GM12878 (cell line): ENCODE results near the gene DMRTA2. TPM values are rescaled to one million over a fixed set of nuclear protein-coding genes. Genes with fewer than 3 reads are reported as not detected.

Source experiments
- ATAC-seq: fragments of 200-7000 bp; cut with Tn5 transposase; 3 replicates; pipeline ENCODE4 v1.9.1; 2020; ENCODE audit warnings: mild to moderate bottlenecking, moderate library complexity
- BruUV-seq: library from RNA; stranded (reverse); fragments of 400-500 nt; replicated peaks from 2 replicates; lab custom pipeline; 2021; lab: Mats Ljungman, UMichigan
- CTCF ChIA-PET: fragments of 300-600 bp; sonication (Branson Sonifier 250); formaldehyde crosslinking; extraction: SDS; loops from one replicate; lab custom pipeline; 2021; ENCODE audit warnings: inconsistent platforms; lab: Yijun Ruan, JAX
- POLR2A ChIA-PET: fragments of 350-600 bp; formaldehyde crosslinking; extraction: SDS; loops from one replicate; lab custom pipeline; 2021; ENCODE audit warnings: inconsistent platforms; lab: Charles Lee
- RAD21 ChIA-PET: fragments of 300-600 bp; sonication (Branson Sonifier 250); formaldehyde crosslinking; loops from one replicate; lab custom pipeline; 2023; ENCODE audit warnings: antibody characterized with exemption; ENCODE audit not compliant: unreplicated experiment; lab: Charles Lee
- SMC1A ChIA-PET: fragments of 300-600 bp; sonication (Branson Sonifier 250); formaldehyde crosslinking; loops from one replicate; lab custom pipeline; 2023; ENCODE audit not compliant: unreplicated experiment, uncharacterized antibody; lab: Charles Lee
- DNase-seq: peaks from one replicate; pipeline ENCODE4 v3.0.0-alpha.2; 2011; ENCODE audit warnings: low read depth, low spot score
- FAIRE-seq: peaks from 3 replicates; lab custom pipeline; 2011; peaks lifted over from hg19 to GRCh38; lab: Jason Lieb, UNC
- H2AFZ ChIP-seq: 2 replicates; pipeline ENCODE4 v1.6.0; 2011; ENCODE audit warnings: low read depth, low read length, control low read depth; ENCODE audit not compliant: control insufficient read depth
- H3K27ac ChIP-seq: 2 replicates; pipeline ENCODE4 v1.5.1; 2011; ENCODE audit warnings: control low read depth; ENCODE audit not compliant: control insufficient read depth, insufficient read depth
- H3K27me3 ChIP-seq, 2 experiments: replicated peaks in 1 of 2; 2 replicates each; pipeline versions ENCODE4 v1.6.0 to v1.6.1; 2011; ENCODE audit warnings: low read length in 1 of 2; ENCODE audit not compliant: control insufficient read depth in 2 of 2, insufficient read depth in 2 of 2
- H3K36me3 ChIP-seq, 2 experiments: 2 replicates each; pipeline ENCODE4 v1.5.1; 2011; ENCODE audit warnings: low read length in 1 of 2; ENCODE audit not compliant: control insufficient read depth in 2 of 2, insufficient read depth in 2 of 2
- H3K4me1 ChIP-seq: 2 replicates; pipeline ENCODE4 v1.6.1; 2011; ENCODE audit warnings: mild to moderate bottlenecking, low read length, moderate library complexity, mixed read lengths; ENCODE audit not compliant: control insufficient read depth, insufficient read depth
- H3K4me2 ChIP-seq: 2 replicates; pipeline ENCODE4 v1.6.0; 2011; ENCODE audit warnings: control low read depth; ENCODE audit not compliant: control insufficient read depth, insufficient read depth
- H3K4me3 ChIP-seq: fragments of 200-600 bp; sonication (generic); 2 replicates; pipeline ENCODE4 v1.5.1; 2016
- H3K79me2 ChIP-seq: 2 replicates; pipeline ENCODE4 v1.6.0; 2011; ENCODE audit warnings: low read length; ENCODE audit not compliant: control insufficient read depth, insufficient read depth
- H3K9ac ChIP-seq: 2 replicates; pipeline ENCODE4 v1.8.0; 2011; ENCODE audit warnings: low read length, control low read depth, mixed read lengths; ENCODE audit not compliant: control insufficient read depth, insufficient read depth
- H3K9me3 ChIP-seq: replicated peaks from 3 replicates; pipeline ENCODE4 v1.5.1; 2011; ENCODE audit warnings: mild to moderate bottlenecking, low read length; ENCODE audit not compliant: control insufficient read depth, insufficient read depth
- H4K20me1 ChIP-seq: 2 replicates; pipeline ENCODE4 v1.6.0; 2011; ENCODE audit not compliant: control insufficient read depth, insufficient read depth
- ASH2L ChIP-seq: fragments of 300-600, 200-600 bp; sonication (generic); IDR thresholded peaks from 2 replicates; pipeline ENCODE4 v1.6.1; 2017; ENCODE audit warnings: low read depth, mild to moderate bottlenecking, borderline replicate concordance
- ATF7 ChIP-seq: fragments of 450-650 bp; IDR thresholded peaks from 2 replicates; pipeline ENCODE4 v1.6.1; 2016; ENCODE audit warnings: low read depth, mild to moderate bottlenecking
- BCL3 ChIP-seq: IDR thresholded peaks from 2 replicates; pipeline ENCODE4 v1.6.1; 2011; ENCODE audit warnings: borderline replicate concordance, low read depth, mild to moderate bottlenecking, moderate library complexity, low read length; ENCODE audit not compliant: insufficient read depth, poor library complexity, severe bottlenecking
- CREM ChIP-seq: IDR thresholded peaks from 2 replicates; pipeline ENCODE4 v1.6.1; 2014; ENCODE audit warnings: antibody characterized with exemption, low read depth
- HCFC1 ChIP-seq: fragments of 150-350 bp; IDR thresholded peaks from 2 replicates; pipeline ENCODE4 v1.6.1; 2014; ENCODE audit warnings: low read length
- HDAC6 ChIP-seq: fragments of 200-600 bp; sonication (generic); IDR thresholded peaks from one replicate; pipeline ENCODE4 v1.8.0; 2017; ENCODE audit warnings: antibody characterized with exemption; ENCODE audit not compliant: unreplicated experiment
- MYC ChIP-seq: IDR thresholded peaks from 2 replicates; pipeline ENCODE4 v1.6.1; 2011; ENCODE audit warnings: mild to moderate bottlenecking, low read length, moderate library complexity, inconsistent platforms; ENCODE audit not compliant: insufficient read depth, insufficient replicate concordance, insufficient read length, severe bottlenecking
- NFYB ChIP-seq: IDR thresholded peaks from 2 replicates; pipeline ENCODE4 v1.6.1; 2011; ENCODE audit warnings: low read depth, mild to moderate bottlenecking, low read length, improper control_type of control experiment, moderate library complexity; ENCODE audit not compliant: insufficient read depth
- NR2C2 ChIP-seq: IDR thresholded peaks from 2 replicates; pipeline ENCODE4 v1.6.1; 2011; ENCODE audit warnings: borderline replicate concordance, low read depth; ENCODE audit not compliant: control insufficient read depth, insufficient read length
- PBX3 ChIP-seq: IDR thresholded peaks from 2 replicates; pipeline ENCODE4 v1.6.1; 2011; ENCODE audit warnings: mild to moderate bottlenecking, low read depth, low read length, moderate library complexity; ENCODE audit not compliant: insufficient replicate concordance
- SIX5 ChIP-seq: IDR thresholded peaks from 2 replicates; pipeline ENCODE4 v1.6.1; 2011; ENCODE audit warnings: mild to moderate bottlenecking, low read depth, low read length, moderate library complexity; ENCODE audit not compliant: severe bottlenecking
- SMAD1 ChIP-seq: fragments of 450-650 bp; IDR thresholded peaks from 2 replicates; pipeline ENCODE4 v1.6.1; 2018; ENCODE audit warnings: mild to moderate bottlenecking, low read depth; ENCODE audit not compliant: partially characterized antibody
- SP1 ChIP-seq: IDR thresholded peaks from one replicate; pipeline ENCODE4 v1.6.1; 2011; ENCODE audit warnings: low read depth, low read length
- YBX1 ChIP-seq: fragments of 450-650 bp; IDR thresholded peaks from 2 replicates; pipeline ENCODE4 v1.6.1; 2016; ENCODE audit warnings: antibody characterized with exemption
- whole genome bisulfite sequencing: methylation state at CpG from one replicate; pipeline ENCODE4 v1.1.6; 2016; ENCODE audit warnings: low lambda C conversion rate; ENCODE audit not compliant: insufficient replicate concordance, insufficient coverage; ENCODE audit errors: missing lambda C conversion rate; 5-methylcytosine and 5-hydroxymethylcytosine counted together
- in situ Hi-C: fragments of 300-500 bp; cut with MboI; formaldehyde crosslinking; loops from 9 replicates; pipeline ENCODE4 v1.14.3; 2018; ENCODE audit warnings: mixed read lengths
- intact Hi-C: fragments of 100-400 bp; cut with micrococcal nuclease; formaldehyde crosslinking; loops from one replicate; pipeline ENCODE4 v1.14.2; 2022; ENCODE audit not compliant: unreplicated experiment
- polyA plus RNA-seq, 11 experiments: library from polyadenylated mRNA; depleted of rRNA in 4 of 11; unstranded in 6 of 11; stranded (reverse) in 5 of 11; fragments of >200 nt; fragmentation: Nextera tagmentation in 4 of 11; fragmentation: Illumina TruSeq in 1 of 11; extraction: Ambion mirVana in 4 of 11; extraction: Trizol in 1 of 11; gene quantifications; 1 replicate in 1 of 11; 2 replicates in 10 of 11; pipeline versions ENCODE4 v1.2.1 to v1.2.3, GENCODE V29; 2011 to 2016; ENCODE audit warnings: inconsistent platforms in 2 of 11, missing spikeins in 2 of 11, low read depth in 1 of 11
- total RNA-seq, 4 experiments: library from RNA; depleted of rRNA in 3 of 4; stranded (reverse); fragments of >200 nt in 3 of 4; fragmentation: Illumina TruSeq in 1 of 4; extraction: Trizol in 1 of 4; gene quantifications; 2 replicates each; pipeline versions ENCODE4 v1.2.1 to v1.2.3, GENCODE V29; 2013 to 2021
- TF ChIP-seq, protein P1 (sequence below): fragments of 450-650 bp; IDR thresholded peaks from 2 replicates; pipeline ENCODE4 v1.6.1; 2017; ENCODE audit warnings: borderline replicate concordance

Gene DMRTA2
- total and polyA plus RNA-seq, 10 of the 15 experiments (the other 5 are each of a cell fraction or from before 2014, with no cell fraction given) = not detected

GRCh38 chr1:50424884-50425375 is 1.7 kb upstream of the DMRTA2 start:
- ChIA-PET SMC1A (interaction anchor here (1.0 kb wide), 1 partner anchor 9 kb away, joined by 3 read pairs; no protein-coding TSS in a partner anchor), POLR2A (no interaction called here), CTCF (interaction anchor here (1.2 kb wide), 1 partner anchor 11 kb away, joined by 3 read pairs; no protein-coding TSS in a partner anchor), RAD21 (no interaction called here)
- no peaks in the 10 kb centered on the region for H3K79me2 ChIP-seq
- H3K27me3 ChIP-seq = peaks cover 26 to 41% of the 10 kb centered on the region in 2 experiments
- no peak for DNase-seq
- TF ChIP-seq MYC = no peak
- TF ChIP-seq SIX5 = no peak
- TF ChIP-seq HDAC6 = no peak
- no peak for TF ChIP-seq BCL3
- TF ChIP-seq SP1 = no peak
- TF ChIP-seq ATF7 = no peak
- TF ChIP-seq CREM = no peak
- no peak for TF ChIP-seq YBX1
- TF ChIP-seq NFYB = no peak
- no peak for TF ChIP-seq SMAD1
- TF ChIP-seq NR2C2 = no peak
- no peak for TF ChIP-seq PBX3
- TF ChIP-seq, protein P1, sequence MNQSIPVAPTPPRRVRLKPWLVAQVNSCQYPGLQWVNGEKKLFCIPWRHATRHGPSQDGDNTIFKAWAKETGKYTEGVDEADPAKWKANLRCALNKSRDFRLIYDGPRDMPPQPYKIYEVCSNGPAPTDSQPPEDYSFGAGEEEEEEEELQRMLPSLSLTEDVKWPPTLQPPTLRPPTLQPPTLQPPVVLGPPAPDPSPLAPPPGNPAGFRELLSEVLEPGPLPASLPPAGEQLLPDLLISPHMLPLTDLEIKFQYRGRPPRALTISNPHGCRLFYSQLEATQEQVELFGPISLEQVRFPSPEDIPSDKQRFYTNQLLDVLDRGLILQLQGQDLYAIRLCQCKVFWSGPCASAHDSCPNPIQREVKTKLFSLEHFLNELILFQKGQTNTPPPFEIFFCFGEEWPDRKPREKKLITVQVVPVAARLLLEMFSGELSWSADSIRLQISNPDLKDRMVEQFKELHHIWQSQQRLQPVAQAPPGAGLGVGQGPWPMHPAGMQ = no peak
- TF ChIP-seq ASH2L = no peak
- no peak for TF ChIP-seq HCFC1
- no peak overlapping the region for H3K27ac ChIP-seq
- BruUV-seq = no TSS peak
- H3K4me1 ChIP-seq = no peaks in the 10 kb centered on the region
- no peaks in the 10 kb centered on the region for H3K36me3 ChIP-seq
- FAIRE-seq = no peak
- H2AFZ ChIP-seq = no peak overlapping the region
- H3K9me3 ChIP-seq = no peaks in the 10 kb centered on the region; the same call in 1 of the 3 replicates
- H3K9ac ChIP-seq = no peak overlapping the region
- intact Hi-C loops (no loop called here), in situ Hi-C loops (no loop called here)
- peak overlapping the region; percentile 76; the same call in 1 of the 2 replicates for H3K4me2 ChIP-seq
- H3K4me3 ChIP-seq = peak overlapping the region; percentile 67; the same call in 1 of the 2 replicates
- no peaks in the 10 kb centered on the region for H4K20me1 ChIP-seq
- ATAC-seq = no peak
- 65% methylated on average over 39 of the region's 40 CpGs for WGBS
